NCI-H1694 treated with DMSO at 0.1 percent for 48 hours (cell line): Measurements from ENCODE around the gene KRTAP10-1.

ENCODE experiments used
- DNase-seq: peaks from one replicate; lab custom pipeline; 2025; lab: John Stamatoyannopoulos, UW

Gene KRTAP10-1

DNA sequence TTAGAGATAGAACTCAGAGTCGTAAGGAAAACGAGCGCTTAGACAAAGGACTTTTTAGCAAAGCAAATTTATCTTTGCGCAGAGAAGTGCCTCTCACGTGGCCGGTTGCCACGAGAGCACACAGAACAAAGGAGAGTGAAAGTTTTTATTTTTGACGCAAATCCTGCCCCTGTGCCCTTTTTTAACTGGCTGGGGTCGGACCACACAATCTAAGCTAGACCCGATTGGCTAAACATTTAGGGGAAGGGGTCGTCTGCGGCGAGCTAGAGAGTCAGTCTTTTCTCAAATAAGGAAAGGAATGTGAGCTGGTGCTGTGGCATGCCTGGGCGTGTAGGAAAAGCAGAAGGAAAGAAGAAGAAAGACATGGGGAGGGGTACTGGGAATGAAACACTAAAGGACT is 8.9 kb upstream of the KRTAP10-1 start:
- no peak for DNase-seq

- DNase-seq, result peak; percentile 88
Measured at GRCh38 chr21:44548381-44548780, 8.4 kb upstream of the KRTAP10-1 start.

- DNase-seq, result peak; percentile 91
Measured at GRCh38 chr21:44547656-44548331, 7.8 kb upstream of the KRTAP10-1 start.

DNA sequence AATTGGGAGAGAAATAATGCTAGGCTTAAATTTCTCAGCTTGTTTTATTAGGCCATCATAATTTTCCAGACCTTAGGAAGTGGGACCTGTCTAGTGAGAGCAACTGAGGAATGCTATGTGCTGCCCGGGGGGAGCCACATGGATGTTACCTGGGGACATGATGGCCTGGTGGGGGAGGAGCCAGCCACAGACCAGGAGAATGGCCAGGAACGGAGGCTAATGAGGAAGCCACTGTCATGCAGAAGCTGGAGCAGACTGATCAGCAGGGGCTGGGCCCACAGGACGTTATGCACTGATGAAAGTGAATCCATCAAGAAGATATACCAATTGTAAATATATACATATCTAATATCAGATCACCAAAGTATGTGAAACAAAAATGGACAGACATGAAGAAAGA is 4.6 kb upstream of the KRTAP10-1 start:
- no peak for DNase-seq

GRCh38 chr21:44542716-44543115 is 2.7 kb upstream of the KRTAP10-1 start:
- no peak for DNase-seq

- DNase-seq, result no peak
Measured at GRCh38 chr21:44540741-44541288, 820 bp upstream of the KRTAP10-1 start.

DNA sequence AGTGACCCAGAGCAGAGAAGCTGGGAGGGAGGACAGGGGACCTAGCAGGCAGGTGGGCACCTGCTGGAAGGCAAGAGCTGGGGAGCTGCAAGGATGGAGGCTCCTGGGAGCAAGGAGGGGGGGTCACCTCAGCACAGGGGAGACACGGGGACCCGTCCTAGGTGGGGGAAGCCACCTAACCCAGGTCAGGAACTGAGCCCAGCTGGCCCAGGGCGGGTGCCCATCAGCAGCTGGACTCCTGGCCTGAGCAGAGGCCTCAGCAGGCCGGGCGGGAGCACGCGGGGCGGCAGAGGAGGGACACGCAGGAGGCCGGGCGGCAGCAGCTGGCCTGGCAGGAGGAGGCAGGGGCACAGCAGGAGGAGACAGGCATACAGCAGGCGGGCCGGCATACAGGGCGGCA is 949 bp downstream of the KRTAP10-1 start:
- no peak for DNase-seq

DNA sequence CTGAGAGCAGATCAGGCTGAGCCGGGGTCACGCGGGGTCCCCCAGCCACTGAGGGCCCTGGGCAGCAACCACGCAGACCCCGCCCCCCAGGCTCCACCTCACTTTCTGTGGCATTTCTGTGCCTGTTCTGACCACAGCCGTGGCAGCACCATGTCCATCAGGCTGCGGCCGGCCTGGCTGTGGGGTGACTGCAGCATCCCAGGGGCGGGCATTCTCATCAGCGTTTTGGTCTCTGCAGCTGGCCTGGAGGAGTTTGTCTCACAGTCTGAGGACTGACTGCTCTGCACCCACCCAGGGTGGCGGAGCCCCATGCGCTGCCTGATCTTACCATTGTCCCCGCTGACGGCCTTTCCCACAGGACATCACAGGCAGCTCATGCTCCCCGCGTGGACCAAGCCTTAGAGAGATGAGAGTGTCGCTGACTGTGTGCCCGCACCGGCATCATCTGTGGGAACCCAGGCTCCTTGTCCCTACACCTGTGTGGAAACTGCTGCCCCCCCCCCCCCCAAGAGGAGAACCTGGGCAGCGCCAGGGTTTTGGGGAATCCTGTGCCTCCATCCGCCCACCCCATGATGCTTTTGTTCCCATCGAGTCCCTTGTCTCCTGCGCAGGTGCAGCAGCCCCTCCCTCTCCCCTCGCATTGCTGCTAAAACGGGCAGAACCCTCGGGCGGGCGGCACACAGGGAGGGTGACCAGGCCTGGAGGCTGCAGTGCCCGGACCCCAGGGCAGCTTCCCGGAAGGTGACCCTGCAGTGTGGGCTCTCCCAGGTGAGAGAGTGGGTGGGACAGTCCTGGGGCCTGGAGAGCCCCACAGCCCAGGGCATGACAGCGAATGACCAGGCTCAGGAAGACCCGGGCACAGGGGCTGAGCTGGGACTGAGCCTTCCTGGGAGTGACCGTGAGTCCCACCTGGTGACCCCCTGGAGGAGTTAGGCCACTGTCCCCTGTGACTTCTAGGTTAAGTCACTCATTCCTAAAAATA is 1.8 kb downstream of the KRTAP10-1 start:
- no peak for DNase-seq

- no peak for DNase-seq
Measured at GRCh38 chr21:44535963-44536362, 4.0 kb downstream of the KRTAP10-1 start.

GRCh38 chr21:44534688-44535087 is 5.3 kb downstream of the KRTAP10-1 start:
- DNase-seq, result no peak

GRCh38 chr21:44533891-44534627 is 5.9 kb downstream of the KRTAP10-1 start:
- DNase-seq, result no peak

DNA sequence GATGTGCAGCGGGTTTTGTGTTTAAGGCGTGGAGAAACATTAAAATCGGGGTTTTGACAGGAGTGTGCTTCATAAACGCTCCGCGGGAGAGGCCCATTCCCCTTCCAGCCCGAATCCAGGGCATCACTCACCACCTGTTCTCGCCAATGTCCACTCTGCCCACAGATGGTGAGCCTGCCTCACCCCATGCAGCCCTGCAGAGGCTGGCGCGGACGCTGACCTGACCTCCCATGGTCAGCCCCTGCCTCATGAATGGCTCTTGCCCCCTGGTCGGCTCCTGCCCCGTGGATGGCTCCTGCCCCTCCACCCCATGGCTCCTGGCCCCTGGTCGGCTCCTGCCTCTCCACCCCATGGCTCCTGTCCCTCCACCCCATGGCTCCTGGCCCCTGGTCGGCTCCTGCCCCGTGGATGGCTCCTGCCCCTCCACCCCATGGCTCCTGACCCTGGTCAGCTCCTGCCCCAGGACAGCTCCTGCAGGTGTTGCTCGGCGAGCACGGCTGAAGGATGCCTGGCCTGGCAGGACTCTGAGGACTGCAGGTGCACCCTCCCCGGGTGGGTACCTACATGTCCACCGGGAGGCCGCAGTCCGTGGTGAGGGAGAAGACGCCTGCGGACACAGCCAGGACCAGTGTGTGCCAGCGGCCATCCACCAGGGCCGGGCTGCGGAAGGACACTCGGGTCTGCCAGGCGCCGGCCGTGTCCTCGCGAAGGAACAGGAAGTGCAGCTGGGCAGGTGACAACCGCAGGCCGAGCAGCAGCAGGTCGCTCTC is 6.7 kb downstream of the KRTAP10-1 start:
- DNase-seq, result no peak

DNA sequence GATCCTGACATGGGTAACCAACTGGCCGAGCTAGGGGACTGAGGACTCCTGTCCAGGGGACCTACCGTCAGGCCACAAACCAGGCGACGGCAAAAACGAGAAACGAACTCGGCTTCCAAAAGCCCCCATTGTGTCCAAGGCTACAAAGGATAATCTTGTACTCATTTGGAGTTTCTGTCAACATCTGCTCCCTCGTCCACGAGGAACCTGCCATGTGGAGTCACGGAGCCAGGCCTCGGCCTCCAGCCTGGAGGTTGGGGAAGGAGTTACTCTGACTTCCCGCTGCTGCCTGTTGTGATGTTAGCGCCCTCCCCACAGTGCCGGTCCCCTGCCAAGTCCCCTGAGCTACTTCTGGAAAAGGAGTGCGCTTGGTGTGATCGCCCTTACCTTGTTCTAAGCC is 7.3 kb downstream of the KRTAP10-1 start:
- no peak for DNase-seq

DNA sequence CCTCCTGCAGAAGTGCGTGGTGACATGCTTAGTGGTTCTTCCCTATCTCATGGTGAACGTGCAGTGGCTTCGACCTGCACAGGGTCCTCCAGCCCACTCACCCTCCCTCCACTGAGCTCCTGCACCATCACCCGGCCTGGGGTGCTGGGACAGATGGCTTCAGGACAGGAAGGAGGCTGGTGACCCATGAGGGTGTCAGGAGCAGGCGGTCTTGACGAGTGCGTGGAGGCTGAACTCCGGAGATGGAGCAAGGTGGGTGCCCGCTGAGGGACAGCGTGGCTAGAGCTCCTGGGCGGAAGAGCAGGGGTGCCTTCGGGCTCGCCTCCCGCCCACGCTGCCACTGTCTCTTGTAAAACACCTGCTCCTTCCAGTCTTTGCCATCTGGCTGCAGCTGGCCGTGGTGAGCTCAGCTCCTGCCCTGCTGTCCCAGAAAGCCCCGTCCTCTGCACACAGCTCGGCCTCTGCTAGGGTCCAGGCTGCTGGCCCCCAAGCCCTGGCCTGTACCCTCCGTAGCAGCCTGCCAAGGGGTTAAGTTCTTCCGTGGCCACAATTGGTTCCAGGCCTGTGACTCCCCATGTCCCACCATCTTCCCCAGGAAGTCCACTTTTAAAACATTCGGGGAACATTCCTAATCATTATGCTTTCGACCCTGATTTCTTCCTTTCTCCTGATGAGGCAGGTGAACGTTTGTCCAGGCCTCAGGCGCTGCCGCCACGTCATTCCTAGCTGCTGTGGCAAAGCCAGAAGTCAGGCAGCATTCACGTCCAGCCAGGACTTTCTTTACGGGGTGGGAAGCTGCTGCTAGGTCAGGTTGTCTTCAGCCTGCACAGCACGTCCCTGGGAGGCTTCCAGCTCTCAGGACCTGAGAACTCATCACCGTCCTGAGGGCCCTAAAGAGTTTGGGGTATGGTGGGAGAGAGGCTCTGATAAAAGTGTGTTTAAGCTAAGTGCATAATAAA is 8.1 kb downstream of the KRTAP10-1 start:
- peak; percentile 47 for DNase-seq

GRCh38 chr21:44530903-44531605 is 8.9 kb downstream of the KRTAP10-1 start:
- DNase-seq, result no peak

DNA sequence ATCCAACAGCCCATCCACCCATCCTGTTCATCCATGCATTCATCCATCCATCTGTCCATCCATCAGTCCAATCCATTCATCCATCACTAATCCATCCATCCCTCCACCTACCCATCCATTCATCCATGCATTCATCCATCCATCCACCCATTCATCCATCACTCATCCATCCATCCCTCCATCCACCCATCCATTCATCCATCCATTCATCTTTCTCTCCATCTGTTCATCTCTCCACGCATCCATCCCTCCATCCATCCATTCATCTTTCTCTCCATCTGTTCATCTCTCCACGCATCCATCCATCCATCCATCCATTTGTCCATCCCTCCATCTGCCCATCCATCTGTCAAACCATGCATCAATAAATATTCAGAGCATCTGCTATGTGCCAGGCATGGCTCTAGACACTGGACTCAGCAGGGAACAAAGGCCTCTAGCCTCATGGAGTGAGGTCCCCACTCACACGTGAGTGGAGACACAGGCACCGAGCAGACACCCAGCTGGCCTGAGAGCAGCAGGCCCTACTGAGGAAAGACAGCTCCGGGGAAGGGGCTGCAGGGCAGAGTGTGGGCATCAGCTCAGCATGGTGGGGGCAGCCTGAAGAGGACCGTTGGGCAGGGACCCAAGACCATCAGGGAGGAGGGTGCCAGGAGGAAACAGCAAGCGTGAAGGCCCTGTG is 9.6 kb downstream of the KRTAP10-1 start:
- peak; percentile 27 for DNase-seq

DNA sequence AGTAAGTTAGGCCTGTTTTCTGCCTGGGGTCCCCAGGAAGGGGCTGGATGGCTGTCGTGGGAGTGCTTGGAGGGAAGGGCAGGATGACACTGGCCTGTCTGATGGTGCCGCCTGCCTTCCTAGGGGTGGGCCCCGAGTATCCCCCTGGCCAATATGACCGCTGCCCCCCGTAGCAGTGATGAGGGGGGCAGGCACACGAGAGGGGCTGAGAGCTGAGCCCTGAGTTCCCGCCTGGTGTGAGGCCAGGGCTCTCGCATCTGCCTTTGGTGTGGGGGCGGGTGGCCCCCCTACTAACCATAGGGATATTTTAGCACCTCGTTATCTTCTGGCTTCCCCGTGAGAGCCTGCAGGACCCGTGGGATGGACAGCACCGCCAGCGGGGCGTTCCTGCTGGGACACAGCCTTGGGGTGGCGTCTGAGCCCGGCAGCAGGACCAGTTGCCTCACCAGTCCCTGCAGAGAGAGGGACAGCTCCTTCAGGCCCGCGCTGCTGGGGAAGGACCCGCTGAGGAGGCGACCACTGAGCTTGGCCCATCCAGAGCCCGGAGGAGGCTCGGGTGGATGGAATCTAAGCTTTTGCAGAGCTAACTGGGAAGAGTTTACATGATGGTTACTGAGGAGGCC is 10.4 kb downstream of the KRTAP10-1 start:
- no peak for DNase-seq

DNA sequence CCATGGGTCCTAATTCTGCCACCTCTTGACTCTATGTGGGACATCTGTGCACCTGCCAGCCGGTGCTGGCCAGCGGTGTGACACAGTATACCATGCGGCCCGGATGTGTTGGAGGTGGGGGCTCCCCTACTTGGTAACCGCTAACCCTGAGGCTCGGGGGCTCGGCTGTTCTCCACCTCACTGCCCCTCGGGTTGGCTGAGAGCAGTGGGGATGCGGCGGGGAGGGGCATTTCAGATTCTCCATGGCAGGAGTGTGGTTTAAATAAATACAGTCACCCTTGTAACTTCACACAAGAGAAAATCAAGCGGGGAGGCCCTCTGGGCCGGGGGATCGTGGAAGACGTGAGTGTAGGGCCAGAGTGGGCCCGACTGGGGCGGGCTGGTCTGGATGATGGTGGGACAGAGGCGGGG is 11.0 kb downstream of the KRTAP10-1 start:
- DNase-seq, result no peak

DNA sequence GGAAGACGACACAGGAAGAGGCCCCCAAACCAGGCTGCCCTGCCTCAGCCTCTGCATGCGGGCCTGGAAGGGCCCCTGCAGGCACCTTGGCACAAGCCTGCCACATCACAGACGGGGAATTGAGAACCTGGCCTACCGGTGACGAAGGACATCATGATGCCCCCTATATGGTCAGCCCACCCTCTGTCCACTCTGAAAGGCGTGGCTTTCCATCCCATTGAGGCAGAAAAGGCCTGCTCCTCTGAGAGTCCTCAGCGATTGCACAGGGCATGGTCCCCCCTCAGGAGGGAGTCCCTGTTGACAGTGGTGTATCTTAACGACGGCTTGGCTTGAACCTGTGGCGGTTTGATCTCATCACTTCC is 11.4 kb downstream of the KRTAP10-1 start:
- DNase-seq, result no peak
